WERI-Rb-1 (cell line): ENCODE measurements around the gene LAMB2.

ENCODE experiments used
- DNase-seq: peaks from one replicate; pipeline ENCODE4 v3.0.0-alpha.2; 2020
- H3K27ac ChIP-seq: fragments of 250-450 bp; sonication (Bioruptor Pico); 2 replicates; pipeline ENCODE4 v1.5.1; 2020; ENCODE audit warnings: mild to moderate bottlenecking, moderate library complexity
- H3K27me3 ChIP-seq: fragments of 250-450 bp; sonication (Bioruptor Pico); 2 replicates; pipeline ENCODE4 v1.5.1; 2021; ENCODE audit warnings: mild to moderate bottlenecking, low read depth, moderate library complexity; ENCODE audit not compliant: insufficient read depth, severe bottlenecking
- H3K36me3 ChIP-seq: fragments of 250-450 bp; sonication (Bioruptor Pico); 2 replicates; pipeline ENCODE4 v1.5.1; 2020; ENCODE audit warnings: mild to moderate bottlenecking, moderate library complexity
- H3K4me3 ChIP-seq: 2 replicates; pipeline ENCODE4 v1.5.1; 2011; ENCODE audit warnings: low read depth, mild to moderate bottlenecking, control low read depth, low read length
- H3K9me3 ChIP-seq: fragments of 250-450 bp; sonication (Bioruptor Pico); 2 replicates; pipeline ENCODE4 v1.5.1; 2021; ENCODE audit warnings: mild to moderate bottlenecking, moderate library complexity; ENCODE audit not compliant: severe bottlenecking
- CTCF ChIP-seq: IDR thresholded peaks from 2 replicates; pipeline ENCODE4 v1.5.1; 2011; ENCODE audit warnings: low read depth, mild to moderate bottlenecking, control low read depth, inconsistent platforms, low read length

Gene LAMB2

GRCh38 chr3:49131040-49131439 lies 1.8 kb downstream of the LAMB2 start:
- Histone ChIP-seq H3K27me3 (no peaks in the 10 kb centered on the region), H3K27ac (no peak overlapping the region), H3K36me3 (no peaks in the 10 kb centered on the region), H3K4me3 (no peak overlapping the region), H3K9me3 (no peaks in the 10 kb centered on the region)
- no peak for DNase-seq
- TF ChIP-seq CTCF: no peak

GRCh38 chr3:49124991-49125670 lies 7.7 kb downstream of the LAMB2 start:
- TF ChIP-seq CTCF: peak; percentile 52; the same call in 1 of the 2 replicates
- H3K36me3 ChIP-seq: peaks cover 15% of the 10 kb centered on the region
- no peak overlapping the region for H3K27ac ChIP-seq
- H3K9me3 ChIP-seq: no peaks in the 10 kb centered on the region
- no peaks in the 10 kb centered on the region for H3K27me3 ChIP-seq
- no peak overlapping the region for H3K4me3 ChIP-seq
- peak; percentile 43 for DNase-seq

GRCh38 chr3:49124203-49124602 lies 8.6 kb downstream of the LAMB2 start:
- no peak overlapping the region for H3K27ac ChIP-seq
- no peak for DNase-seq
- no peak for TF ChIP-seq CTCF
- H3K9me3 ChIP-seq: no peaks in the 10 kb centered on the region
- peaks cover 17% of the 10 kb centered on the region for H3K36me3 ChIP-seq
- H3K4me3 ChIP-seq: no peak overlapping the region
- no peaks in the 10 kb centered on the region for H3K27me3 ChIP-seq

- Histone ChIP-seq H3K27ac (no peak overlapping the region), H3K27me3 (no peaks in the 10 kb centered on the region), H3K4me3 (no peak overlapping the region), H3K9me3 (no peaks in the 10 kb centered on the region), H3K36me3 (peaks cover 22% of the 10 kb centered on the region)
- no peak for DNase-seq
- no peak for TF ChIP-seq CTCF
Measured at GRCh38 chr3:49123687-49124086, 9.2 kb downstream of the LAMB2 start.

GRCh38 chr3:49122886-49123545 lies 9.8 kb downstream of the LAMB2 start:
- no peak overlapping the region for H3K4me3 ChIP-seq
- peaks cover 28% of the 10 kb centered on the region for H3K36me3 ChIP-seq
- no peak overlapping the region for H3K27ac ChIP-seq
- H3K9me3 ChIP-seq: no peaks in the 10 kb centered on the region
- H3K27me3 ChIP-seq: no peaks in the 10 kb centered on the region
- no peak for DNase-seq
- no peak for TF ChIP-seq CTCF
